Stimulated activated CD4-positive, alpha-beta T cell treated with anti-CD3 and anti-CD28 coated beads, Interleukin-1b, Interleukin-23, amount 100 ng/mL, for 24 hours (primary cell): ENCODE measurements around the gene NSMCE1.

Experiments used
- DNase-seq, 4 experiments: peaks; one replicate each; pipeline ENCODE4 v3.0.0-alpha.2; 2020; ENCODE audit warnings: low read depth in 4 of 4, low spot score in 1 of 4

NSMCE1 gene

GRCh38 chr16:27245276-27246172, 23.0 kb downstream of the NSMCE1 start:
- peak in 2 of 4 experiments; percentile 33 to 58 for DNase-seq

GRCh38 chr16:27244363-27244755, 24.2 kb downstream of the NSMCE1 start:
- DNase-seq: no peak

- DNase-seq: no peak
These were observed 24.7 kb downstream of the NSMCE1 start for GRCh38 chr16:27243725-27244362.

DNA sequence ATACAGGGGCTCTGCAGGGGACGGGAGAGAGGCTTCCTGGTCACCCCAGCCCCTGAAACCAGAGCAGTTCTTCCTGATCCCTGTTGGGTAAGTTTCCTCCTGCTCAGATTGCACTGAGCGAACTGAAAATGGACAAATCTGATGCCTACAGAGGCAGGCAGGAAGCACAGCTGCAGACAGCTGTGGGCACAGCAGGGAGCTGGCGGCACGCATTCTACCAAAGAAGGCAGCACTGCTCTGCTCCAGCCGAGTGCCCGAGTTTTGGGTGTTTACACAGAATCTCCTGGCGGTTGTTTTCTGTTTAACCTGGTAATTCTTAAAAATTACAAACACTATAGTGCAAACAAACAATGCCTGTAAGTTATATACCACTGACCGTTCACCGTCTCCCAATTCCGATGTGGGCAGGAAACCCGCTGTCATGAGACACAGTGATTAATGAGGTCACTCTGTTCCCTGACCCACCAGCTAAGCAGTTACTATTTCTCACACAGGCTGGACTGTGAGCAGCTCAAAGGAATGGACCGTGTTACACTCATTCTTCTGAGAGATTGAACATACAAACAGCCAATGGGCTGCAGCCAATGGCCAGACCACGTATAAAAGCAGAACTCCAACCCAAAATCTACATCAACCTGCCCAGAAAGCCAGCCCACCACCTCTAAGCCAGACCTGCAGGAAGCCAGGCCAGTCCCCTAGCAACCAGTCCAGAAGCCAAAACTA, 25.5 kb downstream of the NSMCE1 start:
- no peak for DNase-seq

DNA sequence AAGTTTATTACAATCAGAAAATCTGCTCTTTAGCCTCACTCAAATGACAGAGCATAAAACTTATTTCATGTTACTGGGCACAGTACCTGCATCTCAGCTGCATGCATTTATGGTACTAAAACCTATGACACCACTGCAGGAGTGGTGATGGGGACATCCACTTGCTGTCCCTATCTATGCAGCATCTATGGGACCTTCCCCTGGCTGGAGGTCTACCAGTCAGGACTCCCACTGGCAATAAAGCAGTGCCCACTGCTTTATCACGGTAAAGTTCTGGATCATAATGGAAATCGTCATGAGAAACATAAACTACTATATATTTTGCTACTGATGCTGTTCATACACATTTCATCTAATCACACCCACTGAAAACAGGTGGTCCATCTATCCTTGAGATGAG, 26.2 kb downstream of the NSMCE1 start:
- no peak for DNase-seq

- DNase-seq: no peak
These were observed 26.9 kb downstream of the NSMCE1 start for GRCh38 chr16:27241658-27242057.

DNA sequence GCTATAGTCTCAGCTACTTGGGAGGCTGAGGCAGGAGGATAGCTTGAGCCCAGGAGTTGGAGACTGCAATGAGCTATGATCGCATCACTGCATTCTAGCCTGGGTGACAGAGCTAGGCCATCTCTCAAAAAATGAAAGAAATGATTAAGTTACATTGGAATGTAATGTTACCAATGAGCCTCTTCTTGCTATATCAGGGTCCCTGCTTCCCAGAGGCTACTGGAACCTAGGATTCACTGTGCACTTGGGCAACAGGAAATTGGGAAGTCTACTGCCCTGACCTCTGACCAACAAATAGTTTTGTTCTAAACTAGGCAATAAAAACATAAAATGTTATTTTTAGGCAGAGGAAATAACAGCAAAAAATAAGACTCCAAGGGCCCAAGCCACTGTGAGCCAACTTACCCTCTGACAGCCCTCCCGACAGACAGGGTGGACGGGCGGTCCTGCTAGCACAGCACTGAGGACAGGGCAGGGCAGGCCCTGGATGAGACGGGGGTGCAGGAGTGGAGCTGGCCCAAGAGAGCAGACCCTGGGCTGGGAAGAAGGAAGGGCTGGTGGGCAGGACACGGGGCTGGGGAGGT, 27.5 kb downstream of the NSMCE1 start:
- no peak for DNase-seq

- no peak for DNase-seq
These were observed 28.5 kb downstream of the NSMCE1 start for GRCh38 chr16:27239906-27240655.

DNA sequence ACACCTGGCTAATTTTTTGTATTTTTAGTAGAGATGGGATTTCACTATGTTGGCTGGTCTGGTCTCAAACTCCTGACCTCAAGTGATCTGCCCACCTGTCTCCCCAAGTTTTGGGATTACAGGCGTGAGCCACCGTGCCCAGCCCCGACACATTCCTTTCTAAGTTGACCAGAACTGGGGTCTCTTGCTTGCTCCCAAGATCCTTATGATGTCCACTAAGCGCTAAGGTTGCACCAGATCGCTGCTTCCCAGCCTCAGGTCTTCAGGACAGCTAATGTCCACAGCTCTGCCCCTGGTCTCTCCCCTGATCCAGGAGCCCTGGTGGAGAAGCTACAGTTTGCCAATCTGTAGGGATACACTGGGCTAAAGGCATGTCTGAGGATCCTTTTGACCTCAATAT, 29.5 kb downstream of the NSMCE1 start:
- DNase-seq: no peak

- no peak for DNase-seq
These were observed 30.0 kb downstream of the NSMCE1 start for GRCh38 chr16:27238591-27238990.

GRCh38 chr16:27238016-27238587, 30.5 kb downstream of the NSMCE1 start:
- DNase-seq: peak in 1 of 4 experiments; percentile 28

- peak; percentile 41 to 78 (median 56) for DNase-seq
These were observed 31.2 kb downstream of the NSMCE1 start for GRCh38 chr16:27237219-27238015.

GRCh38 chr16:27236635-27237218, 31.8 kb downstream of the NSMCE1 start:
- DNase-seq: no peak

GRCh38 chr16:27235938-27236245, 32.7 kb downstream of the NSMCE1 start:
- no peak for DNase-seq

GRCh38 chr16:27235055-27235937, 33.3 kb downstream of the NSMCE1 start:
- DNase-seq: peak in 2 of 4 experiments; percentile 59

DNA sequence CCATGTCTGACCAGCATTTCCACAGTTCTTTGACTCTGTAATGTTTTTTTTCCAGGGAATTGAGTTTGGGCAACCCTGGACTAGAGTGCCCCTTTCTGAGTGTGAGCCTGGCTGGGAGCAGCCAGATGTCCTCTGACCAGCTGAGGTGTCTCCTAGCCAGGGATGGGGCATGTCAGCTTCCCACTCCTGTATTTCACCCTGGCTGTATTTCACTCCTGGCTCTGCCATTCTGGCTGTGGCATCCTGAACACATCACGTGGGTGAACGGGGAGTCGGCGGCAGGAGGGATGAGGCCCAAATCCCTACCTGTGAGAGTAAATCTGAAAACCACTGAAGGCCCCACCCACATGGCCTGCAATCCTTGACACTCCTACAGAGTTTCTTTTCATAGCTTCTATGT, 34.0 kb downstream of the NSMCE1 start:
- DNase-seq: no peak

DNA sequence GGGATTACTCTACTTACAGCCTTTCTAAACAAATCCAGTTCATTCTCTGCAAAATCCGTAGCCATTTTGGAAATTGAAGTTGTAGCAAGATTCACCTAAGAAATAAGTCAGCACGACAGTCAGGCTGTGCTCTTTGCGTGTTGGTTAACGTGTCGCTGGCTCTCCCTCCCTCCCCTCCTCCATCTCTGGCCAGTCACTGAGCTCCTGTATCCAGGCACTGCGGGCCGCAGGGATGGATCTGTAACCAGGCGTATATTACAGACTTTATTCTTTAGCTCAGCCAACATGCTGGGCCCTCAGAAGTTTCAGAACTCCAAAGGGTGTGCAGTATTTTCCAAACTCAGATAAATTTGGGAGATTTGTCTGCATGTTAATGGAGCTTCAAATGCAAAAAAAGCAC, 34.4 kb downstream of the NSMCE1 start:
- DNase-seq: no peak

GRCh38 chr16:27233731-27234130, 34.8 kb downstream of the NSMCE1 start:
- no peak for DNase-seq
